ENCODE data around the gene CACNB4.
"Not testable (repeated sequence)": the region's sequence is repeated elsewhere in the genome, so short reads cannot be mapped to it uniquely, and the experiment has no call there.

Gene CACNB4

DNA sequence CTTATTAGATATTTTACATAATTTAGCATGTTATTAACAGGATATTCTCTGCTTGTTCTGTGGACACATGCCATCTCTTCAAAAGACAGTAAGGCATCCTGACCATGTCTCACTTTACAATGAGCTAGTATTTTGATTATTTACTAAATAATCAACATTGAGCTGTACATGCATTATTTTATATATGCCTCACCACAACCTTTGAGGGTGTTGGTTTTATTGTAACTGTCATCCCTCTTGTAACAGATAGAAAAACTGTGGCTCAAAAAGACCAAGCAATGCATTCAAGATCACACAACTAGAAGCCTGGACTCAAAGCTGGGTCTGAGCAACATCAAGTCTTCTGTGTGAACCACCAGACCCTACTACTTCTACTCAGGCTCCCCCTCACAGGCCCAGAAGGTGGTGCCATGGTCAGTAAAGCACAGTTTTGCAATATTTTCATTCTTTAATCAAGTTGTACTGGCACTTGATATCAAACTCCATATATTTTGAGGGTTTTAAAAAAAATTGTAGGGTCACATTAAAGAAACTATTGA is 165.5 kb downstream of the CACNB4 start:
- Histone ChIP-seq H3K9me3 (ENCODE audit: insufficient read depth, low read depth, low read length) (no peaks in the 10 kb centered on the region), H3K4me1 (ENCODE audit: insufficient read depth, low read length) (peaks cover 4% of the 10 kb centered on the region), H3K36me3 (ENCODE audit: insufficient read depth, low read length) (no peaks in the 10 kb centered on the region), H3K4me3 (ENCODE audit: low read length) (no peak overlapping the region), H3K9ac (ENCODE audit: low read depth, low read length) (no peak overlapping the region), H3K27ac (ENCODE audit: low read depth, low read length) (no peak overlapping the region), H3K27me3 (ENCODE audit: insufficient read depth, low read length) (no peaks in the 10 kb centered on the region)

DNA sequence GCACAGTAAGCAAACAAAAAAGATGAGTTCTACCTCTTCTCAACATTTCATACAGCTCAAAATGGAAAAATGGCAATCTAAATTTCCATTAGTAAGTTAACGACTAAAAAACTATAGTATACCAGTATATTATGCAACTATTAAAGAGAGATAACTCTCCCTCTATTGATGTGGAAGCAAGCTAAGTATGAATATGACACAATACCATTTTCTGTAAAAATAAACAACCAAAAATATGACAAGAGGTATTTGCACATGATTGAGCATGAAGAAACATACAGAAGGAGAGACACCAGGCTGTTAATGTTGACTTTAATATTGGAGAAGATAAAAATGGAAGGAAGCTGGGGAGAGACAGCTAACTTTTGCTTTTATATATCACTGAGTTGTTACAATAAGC is 167.1 kb downstream of the CACNB4 start:
- H3K36me3 ChIP-seq (ENCODE audit: insufficient read depth, low read length), result no peaks in the 10 kb centered on the region
- no CpG with 5 or more reads among the region's 1 CpG for WGBS
- peaks cover 6% of the 10 kb centered on the region for H3K4me1 ChIP-seq (ENCODE audit: insufficient read depth, low read length)
- no peaks in the 10 kb centered on the region for H3K9me3 ChIP-seq (ENCODE audit: insufficient read depth, low read depth, low read length)
- H3K27me3 ChIP-seq (ENCODE audit: insufficient read depth, low read length), result no peaks in the 10 kb centered on the region
- no peak overlapping the region for H3K27ac ChIP-seq (ENCODE audit: low read depth, low read length)
- no peak overlapping the region for H3K4me3 ChIP-seq (ENCODE audit: low read length)
- no peak overlapping the region for H3K9ac ChIP-seq (ENCODE audit: low read depth, low read length)

DNA sequence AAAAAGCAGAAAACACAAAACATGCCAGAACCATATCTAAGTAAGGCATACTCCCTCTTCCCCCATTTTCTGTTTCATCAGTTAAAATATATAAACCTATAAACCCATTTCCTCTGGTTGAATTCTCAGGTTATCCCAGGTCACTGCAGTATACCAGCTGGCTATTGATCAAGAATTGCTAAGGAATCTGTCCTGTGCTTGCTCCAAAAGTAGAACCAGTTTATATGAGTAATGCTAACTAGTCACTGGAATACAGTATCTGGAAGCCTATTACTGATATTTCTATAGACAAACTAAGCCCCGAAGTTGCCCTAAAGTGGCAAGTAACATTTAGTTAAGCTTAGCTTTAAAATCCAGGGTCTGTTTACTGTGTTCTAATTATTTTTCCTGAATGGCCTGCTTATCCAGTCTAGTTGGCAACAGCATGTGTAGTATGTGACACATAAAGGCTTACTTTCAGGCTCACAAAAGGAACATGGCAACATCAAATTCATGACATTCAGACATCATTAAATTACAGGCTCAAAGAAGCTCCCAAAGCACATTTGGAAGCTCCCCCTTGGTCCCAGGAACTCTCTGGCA is 167.7 kb downstream of the CACNB4 start:
- Histone ChIP-seq H3K9ac (ENCODE audit: low read depth, low read length) (no peak overlapping the region), H3K9me3 (ENCODE audit: insufficient read depth, low read depth, low read length) (no peaks in the 10 kb centered on the region)
- WGBS, result 100% methylated on average over 1 of the region's 1 CpG

DNA sequence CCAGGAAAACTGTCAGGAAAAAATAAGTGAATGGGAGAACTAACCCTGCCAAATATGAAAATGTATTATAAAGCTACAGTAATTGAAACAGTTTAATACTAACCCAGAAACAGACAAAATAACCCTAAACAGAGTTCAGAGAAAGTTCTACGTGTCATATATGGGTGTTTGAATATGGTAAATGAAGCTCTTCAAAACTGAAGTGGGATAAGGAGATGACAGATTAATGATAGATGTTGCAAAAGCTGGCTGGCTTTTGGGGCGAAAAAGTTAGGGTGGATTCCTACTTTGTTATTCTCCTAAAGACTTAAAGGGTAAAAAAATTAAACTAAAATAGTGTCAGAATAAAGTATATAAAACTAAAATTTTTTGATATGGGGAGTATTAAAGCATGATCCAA is 168.8 kb downstream of the CACNB4 start:
- Histone ChIP-seq H3K9ac (ENCODE audit: low read depth, low read length) (no peak overlapping the region), H3K4me1 (ENCODE audit: insufficient read depth, low read length) (peaks cover 6% of the 10 kb centered on the region), H3K27ac (ENCODE audit: low read depth, low read length) (no peak overlapping the region), H3K27me3 (ENCODE audit: insufficient read depth, low read length) (no peaks in the 10 kb centered on the region), H3K9me3 (ENCODE audit: insufficient read depth, low read depth, low read length) (no peaks in the 10 kb centered on the region), H3K4me3 (ENCODE audit: low read length) (no peak overlapping the region), H3K36me3 (ENCODE audit: insufficient read depth, low read length) (no peaks in the 10 kb centered on the region)
- 78% methylated on average over 1 of the region's 2 CpGs for WGBS

More for the DNA sequence above, 167.7 kb downstream of the CACNB4 start:
- Histone ChIP-seq H3K4me1 (ENCODE audit: insufficient read depth, low read length) (peaks cover 6% of the 10 kb centered on the region), H3K27ac (ENCODE audit: low read depth, low read length) (no peak overlapping the region), H3K27me3 (ENCODE audit: insufficient read depth, low read length) (no peaks in the 10 kb centered on the region), H3K4me3 (ENCODE audit: low read length) (no peak overlapping the region), H3K36me3 (ENCODE audit: insufficient read depth, low read length) (no peaks in the 10 kb centered on the region)

DNA sequence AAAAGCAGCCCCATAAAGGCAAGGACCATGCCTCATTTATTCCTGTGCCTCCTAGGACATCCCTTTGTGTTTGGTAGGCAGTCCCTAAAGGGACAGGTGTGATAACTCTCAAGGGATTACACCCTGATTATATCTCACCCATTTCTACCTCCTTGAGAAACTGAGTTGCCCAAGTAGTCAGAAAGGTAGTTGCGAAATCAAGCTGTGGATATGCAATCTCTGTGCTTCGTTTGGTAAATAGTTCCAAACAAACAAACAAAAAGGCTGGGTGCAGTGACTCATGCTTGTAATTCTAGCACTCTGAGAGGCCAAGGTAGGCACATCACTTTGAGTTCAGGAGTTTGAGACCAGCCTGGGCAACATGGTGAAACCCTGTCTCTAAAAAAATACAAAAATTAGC is 170.5 kb downstream of the CACNB4 start:
- 81% methylated on average over 2 of the region's 2 CpGs for WGBS
- H3K4me3 ChIP-seq (ENCODE audit: low read length), result no peak overlapping the region
- H3K9me3 ChIP-seq (ENCODE audit: insufficient read depth, low read depth, low read length), result no peaks in the 10 kb centered on the region
- no peak overlapping the region for H3K27ac ChIP-seq (ENCODE audit: low read depth, low read length)
- H3K9ac ChIP-seq (ENCODE audit: low read depth, low read length), result no peak overlapping the region
- peaks cover 6% of the 10 kb centered on the region for H3K4me1 ChIP-seq (ENCODE audit: insufficient read depth, low read length)
- H3K27me3 ChIP-seq (ENCODE audit: insufficient read depth, low read length), result no peaks in the 10 kb centered on the region
- H3K36me3 ChIP-seq (ENCODE audit: insufficient read depth, low read length), result no peaks in the 10 kb centered on the region

DNA sequence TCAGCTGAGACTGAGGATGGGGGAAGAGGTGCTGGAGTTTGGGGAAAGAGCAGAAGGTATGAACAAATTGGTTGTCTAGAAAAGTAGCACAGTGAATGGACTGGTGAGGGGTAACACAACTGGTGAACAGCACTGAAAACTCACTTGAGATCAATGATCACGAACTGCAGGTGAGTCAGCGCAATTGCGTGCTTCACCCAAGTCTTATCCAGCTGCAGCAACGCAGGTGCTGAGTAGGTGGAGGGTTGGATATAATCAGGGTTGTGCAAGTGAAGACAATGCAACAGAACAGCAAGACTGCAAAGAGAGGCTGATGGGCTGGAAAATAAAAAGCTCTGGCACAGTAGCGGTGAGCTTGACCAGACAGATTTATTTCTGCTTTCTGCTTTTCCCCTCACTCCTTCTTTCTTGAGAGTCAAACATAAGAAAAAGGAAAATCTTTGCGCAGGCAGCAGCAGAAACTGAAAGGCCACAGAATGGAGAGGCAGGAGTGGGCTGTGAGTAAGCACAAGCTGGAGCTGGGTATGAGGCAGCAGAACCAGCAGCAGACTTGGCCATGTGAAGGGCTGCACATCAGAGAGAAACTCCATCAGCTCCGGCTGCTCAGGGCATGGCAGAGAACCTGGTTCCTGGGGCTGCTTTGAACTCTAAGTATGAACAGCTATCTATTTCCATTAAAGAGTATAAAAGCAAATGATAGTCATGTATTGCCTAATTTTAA is 171.2 kb downstream of the CACNB4 start:
- Histone ChIP-seq H3K9ac (ENCODE audit: low read depth, low read length) (no peak overlapping the region), H3K4me1 (ENCODE audit: insufficient read depth, low read length) (peaks cover 6% of the 10 kb centered on the region), H3K9me3 (ENCODE audit: insufficient read depth, low read depth, low read length) (no peaks in the 10 kb centered on the region), H3K27ac (ENCODE audit: low read depth, low read length) (no peak overlapping the region), H3K27me3 (ENCODE audit: insufficient read depth, low read length) (no peaks in the 10 kb centered on the region), H3K36me3 (ENCODE audit: insufficient read depth, low read length) (no peaks in the 10 kb centered on the region), H3K4me3 (ENCODE audit: low read length) (no peak overlapping the region)
- WGBS, result 90% methylated on average over 7 of the region's 7 CpGs

DNA sequence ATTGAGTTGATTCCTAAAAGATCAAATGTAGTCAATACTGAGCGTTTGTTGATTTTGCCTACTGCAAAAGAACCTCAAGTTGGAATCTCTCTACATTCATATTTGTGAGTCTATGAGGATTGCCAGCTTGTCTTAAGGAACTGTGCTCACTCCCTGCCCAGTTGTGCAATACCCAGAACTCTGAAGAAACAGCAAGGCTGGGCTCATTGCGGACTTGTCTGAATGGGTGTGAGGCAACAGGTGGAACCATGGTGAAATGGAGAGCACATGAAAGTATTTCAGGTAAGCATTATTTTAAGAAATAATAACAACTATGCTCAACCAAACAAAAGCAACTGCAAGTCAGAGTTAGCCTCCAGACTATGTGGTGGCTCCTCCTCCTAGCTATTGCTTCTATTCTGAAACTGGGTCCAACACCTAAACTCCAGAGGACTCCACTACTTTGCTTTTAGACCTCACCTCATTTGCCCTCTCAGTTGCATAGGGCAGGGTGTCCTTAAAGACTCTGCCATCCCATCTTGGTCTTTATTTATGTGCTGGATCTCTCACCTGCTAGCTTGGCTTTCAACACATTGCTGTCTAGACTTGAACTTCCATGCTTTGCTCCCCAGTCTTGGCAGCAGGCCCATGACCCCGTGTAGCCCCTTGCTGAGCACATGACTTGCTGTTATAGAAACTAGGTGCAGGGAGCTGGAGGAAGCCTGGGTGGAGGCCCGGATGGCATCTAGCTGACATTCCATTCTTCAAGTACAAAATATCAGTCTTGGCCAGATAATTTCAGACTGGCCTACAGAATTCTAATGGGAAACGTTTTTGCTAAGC is 175.8 kb downstream of the CACNB4 start:
- WGBS, result 75% methylated on average over 5 of the region's 5 CpGs
- H3K9ac ChIP-seq (ENCODE audit: low read depth, low read length), result no peak overlapping the region
- H3K4me3 ChIP-seq (ENCODE audit: low read length), result no peak overlapping the region
- no peaks in the 10 kb centered on the region for H3K9me3 ChIP-seq (ENCODE audit: insufficient read depth, low read depth, low read length)
- H3K36me3 ChIP-seq (ENCODE audit: insufficient read depth, low read length), result no peaks in the 10 kb centered on the region
- H3K27me3 ChIP-seq (ENCODE audit: insufficient read depth, low read length), result no peaks in the 10 kb centered on the region
- no peak overlapping the region for H3K27ac ChIP-seq (ENCODE audit: low read depth, low read length)
- H3K4me1 ChIP-seq (ENCODE audit: insufficient read depth, low read length), result no peaks in the 10 kb centered on the region

DNA sequence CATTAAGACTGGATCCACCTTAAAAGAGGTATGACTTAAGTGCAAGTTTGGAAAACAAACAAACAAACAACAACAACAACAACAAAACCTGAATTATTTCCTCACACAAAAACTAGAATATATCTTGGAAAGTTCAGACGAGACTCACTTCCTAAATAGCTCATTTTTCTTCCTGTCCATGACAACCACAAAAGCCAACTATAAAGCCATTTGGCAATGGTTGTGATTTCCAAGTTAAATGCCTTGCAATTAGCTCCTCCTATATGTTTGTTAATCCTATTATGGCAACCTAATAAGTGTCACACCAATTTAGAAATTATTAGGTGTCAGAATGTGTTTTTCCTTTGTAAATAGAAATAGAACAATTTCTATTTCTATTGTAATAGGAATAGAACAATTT is 179.1 kb downstream of the CACNB4 start:
- Histone ChIP-seq H3K27me3 (ENCODE audit: insufficient read depth, low read length) (no peaks in the 10 kb centered on the region), H3K4me3 (ENCODE audit: low read length) (no peak overlapping the region)
- WGBS, result 70% methylated on average over 1 of the region's 1 CpG

DNA sequence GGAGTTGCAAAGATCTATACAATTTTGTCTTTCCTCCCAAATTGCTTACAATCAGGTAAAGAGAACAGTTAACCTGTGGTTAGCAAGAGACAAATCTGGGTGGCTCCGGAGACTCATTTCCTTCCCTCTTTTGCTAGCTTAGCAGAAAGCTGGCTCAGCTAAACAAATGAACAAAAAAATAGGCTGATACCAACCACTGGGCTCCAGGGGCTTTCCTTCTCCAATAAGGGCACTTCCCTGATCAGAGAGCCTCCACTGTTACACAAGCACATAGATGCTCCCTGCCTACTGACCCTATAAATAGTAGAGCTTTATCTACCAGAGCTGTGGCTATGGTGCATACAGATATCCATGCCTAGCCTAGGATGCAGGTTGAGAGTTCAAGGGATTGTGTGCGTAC is 180.5 kb downstream of the CACNB4 start:
- Histone ChIP-seq H3K9me3 (ENCODE audit: insufficient read depth, low read depth, low read length) (no peaks in the 10 kb centered on the region), H3K27me3 (ENCODE audit: insufficient read depth, low read length) (no peaks in the 10 kb centered on the region), H3K4me1 (ENCODE audit: insufficient read depth, low read length) (no peaks in the 10 kb centered on the region; the same call in 1 of the 2 replicates), H3K36me3 (ENCODE audit: insufficient read depth, low read length) (no peaks in the 10 kb centered on the region), H3K9ac (ENCODE audit: low read depth, low read length) (no peak overlapping the region), H3K27ac (ENCODE audit: low read depth, low read length) (no peak overlapping the region), H3K4me3 (ENCODE audit: low read length) (no peak overlapping the region)
- WGBS, result 86% methylated on average over 2 of the region's 2 CpGs

More for the DNA sequence above, 179.1 kb downstream of the CACNB4 start:
- no peak overlapping the region for H3K9ac ChIP-seq (ENCODE audit: low read depth, low read length)
- H3K27ac ChIP-seq (ENCODE audit: low read depth, low read length), result no peak overlapping the region
- H3K9me3 ChIP-seq (ENCODE audit: insufficient read depth, low read depth, low read length), result no peaks in the 10 kb centered on the region
- H3K36me3 ChIP-seq (ENCODE audit: insufficient read depth, low read length), result no peaks in the 10 kb centered on the region
- no peaks in the 10 kb centered on the region; the same call in 1 of the 2 replicates for H3K4me1 ChIP-seq (ENCODE audit: insufficient read depth, low read length)

DNA sequence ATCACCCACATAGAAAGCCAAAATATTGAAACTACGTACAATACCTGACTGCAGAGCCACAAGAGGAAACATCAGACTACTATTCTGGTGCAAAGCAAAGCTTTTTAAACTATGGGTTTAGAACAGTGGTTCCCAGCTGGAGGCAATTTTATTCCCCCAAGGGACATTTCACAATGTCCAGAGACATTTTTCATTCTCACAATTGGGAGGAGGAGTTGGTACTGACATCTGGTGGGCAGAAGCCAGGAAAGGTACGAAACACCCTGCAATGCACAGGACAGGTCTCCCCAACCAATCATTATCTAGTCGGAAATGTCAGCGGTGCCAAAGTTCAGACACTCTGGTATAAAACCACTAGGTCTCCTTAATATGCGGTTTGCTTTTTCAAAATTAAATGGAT is 182.2 kb downstream of the CACNB4 start:
- no peak overlapping the region for H3K27ac ChIP-seq (ENCODE audit: low read depth, low read length)
- H3K27me3 ChIP-seq (ENCODE audit: insufficient read depth, low read length), result no peaks in the 10 kb centered on the region
- H3K9ac ChIP-seq (ENCODE audit: low read depth, low read length), result no peak overlapping the region
- H3K4me1 ChIP-seq (ENCODE audit: insufficient read depth, low read length), result no peaks in the 10 kb centered on the region; the same call in 1 of the 2 replicates
- H3K36me3 ChIP-seq (ENCODE audit: insufficient read depth, low read length), result no peaks in the 10 kb centered on the region
- no peak overlapping the region for H3K4me3 ChIP-seq (ENCODE audit: low read length)
- no peaks in the 10 kb centered on the region for H3K9me3 ChIP-seq (ENCODE audit: insufficient read depth, low read depth, low read length)
- 96% methylated on average over 4 of the region's 5 CpGs for WGBS

DNA sequence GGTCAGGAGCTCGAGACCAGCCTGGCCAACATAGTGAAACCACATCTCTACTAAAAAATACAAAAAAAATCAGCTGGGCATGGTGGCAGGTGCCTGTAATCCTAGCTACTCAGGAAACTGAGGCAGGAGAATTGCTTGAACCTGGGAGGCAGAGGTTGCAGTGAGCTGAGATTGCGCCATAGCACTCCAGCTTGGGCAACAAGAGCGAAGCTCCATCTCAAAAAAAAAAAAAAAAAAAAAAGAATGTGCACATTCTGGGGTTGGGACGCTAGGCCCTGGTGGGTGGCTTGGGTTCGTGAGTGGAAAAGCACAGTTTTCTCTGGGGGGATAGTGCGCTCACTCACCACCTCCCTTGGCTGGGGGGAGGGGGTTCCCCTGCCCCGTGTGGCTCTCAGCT is 183.2 kb downstream of the CACNB4 start:
- H3K27ac ChIP-seq (ENCODE audit: low read depth, low read length); H3K9me3 ChIP-seq (ENCODE audit: insufficient read depth, low read depth, low read length); H3K4me3 ChIP-seq (ENCODE audit: low read length); H3K36me3 ChIP-seq (ENCODE audit: insufficient read depth, low read length); H3K4me1 ChIP-seq (ENCODE audit: insufficient read depth, low read length); H3K9ac ChIP-seq (ENCODE audit: low read depth, low read length); H3K27me3 ChIP-seq (ENCODE audit: insufficient read depth, low read length): not testable (repeated sequence)
- WGBS, result 97% methylated on average over 6 of the region's 7 CpGs
